NOMO-1 (cell line): ENCODE measurements around the gene STK40.

Source experiments
- DNase-seq, 2 experiments: peaks; one replicate each; lab custom pipeline; 2025; ENCODE audit not compliant: unreplicated experiment in 2 of 2; lab: John Stamatoyannopoulos, UW

STK40 gene

DNA sequence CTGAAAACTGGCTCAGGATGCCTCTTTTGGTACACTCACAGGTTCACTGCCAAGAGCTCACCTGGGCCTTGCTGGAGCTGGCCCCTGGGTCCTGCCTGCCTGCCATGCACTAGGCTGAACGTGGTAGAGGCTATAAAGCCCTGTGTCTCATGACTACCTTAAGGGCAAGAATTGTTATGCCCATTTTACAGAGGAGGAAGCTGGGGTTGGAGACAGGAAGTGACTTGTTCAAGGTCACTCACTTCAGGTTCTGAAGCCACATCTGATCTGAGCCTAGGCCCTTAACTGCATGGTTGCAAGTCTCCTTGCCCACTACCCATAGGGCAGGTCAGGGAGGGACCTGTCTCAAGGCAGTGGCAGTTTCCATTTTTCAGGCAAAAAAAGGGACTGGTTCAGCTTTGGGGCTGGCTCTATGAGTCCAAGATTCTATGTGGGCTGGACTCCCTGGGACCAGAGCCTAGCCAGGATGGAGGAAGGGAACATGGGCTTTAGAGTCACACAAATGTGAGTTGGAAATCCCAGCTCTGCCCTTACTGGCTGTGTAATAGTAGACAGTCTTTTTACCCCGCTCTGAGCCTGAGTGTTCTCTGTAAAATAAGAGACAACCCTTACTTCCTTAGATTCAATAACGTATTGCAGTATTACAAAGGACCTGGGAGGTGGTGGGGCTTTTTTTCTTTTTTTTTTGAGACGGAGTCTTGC lies 7.8 kb downstream of the STK40 start:
- no peak for DNase-seq

DNA sequence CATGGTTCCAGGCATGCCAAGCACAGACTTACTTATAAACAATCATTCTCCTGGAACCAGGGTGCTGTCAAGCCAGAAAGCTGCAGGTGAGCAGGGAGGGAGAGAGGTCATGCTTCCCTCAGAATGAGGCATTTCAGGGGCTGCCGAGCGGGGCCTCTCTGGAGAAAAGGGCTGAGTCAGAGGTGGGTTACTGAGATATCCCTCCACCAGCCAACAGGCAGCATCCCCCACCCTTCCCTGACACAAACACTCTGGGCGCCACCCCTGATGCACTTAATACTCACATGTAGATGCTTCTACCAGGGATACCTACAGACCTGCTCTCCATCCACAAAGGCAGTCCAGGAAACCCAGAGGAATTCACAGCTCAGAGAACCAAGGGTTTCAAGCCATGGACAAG lies 13.1 kb downstream of the STK40 start:
- DNase-seq, result no peak

DNA sequence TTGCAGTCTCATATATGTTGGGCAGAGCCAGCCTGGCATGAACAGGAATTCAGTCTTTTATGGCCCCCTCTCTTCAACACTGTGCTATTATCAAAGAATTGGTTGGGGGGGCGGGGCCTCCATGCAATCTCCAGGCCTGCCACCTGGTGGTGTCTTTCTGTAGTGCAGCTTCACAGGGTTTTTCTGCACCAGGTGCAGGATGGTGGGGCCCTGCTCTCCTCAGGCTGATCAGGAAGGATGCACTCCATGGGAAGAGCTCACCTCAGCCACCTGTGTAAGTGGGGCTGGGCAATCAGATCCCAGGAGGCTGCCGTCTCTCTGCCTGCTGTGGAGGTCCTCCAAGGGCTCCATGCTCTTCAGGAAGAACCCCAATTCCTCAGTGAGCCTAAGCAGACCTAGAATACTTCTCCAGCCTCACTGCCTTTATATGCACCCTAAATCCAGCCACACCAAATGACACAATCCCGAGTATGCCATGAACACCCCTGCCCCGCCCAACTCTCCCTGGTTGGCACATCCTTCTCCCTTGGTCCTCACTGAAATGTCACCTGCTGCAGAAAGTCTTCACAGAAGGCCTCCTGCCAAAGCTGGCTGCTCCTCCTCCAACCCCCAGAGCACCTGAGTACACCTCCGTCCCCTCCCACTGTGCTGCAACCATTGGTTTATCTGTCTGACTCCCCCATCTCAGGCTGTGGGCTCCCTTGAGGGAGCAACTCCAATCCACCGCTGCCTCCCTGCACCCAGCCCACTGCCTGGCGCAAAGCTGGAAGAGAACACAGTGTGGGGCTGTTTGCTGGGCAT lies 16.5 kb downstream of the STK40 start:
- DNase-seq, result peak; percentile 50 to 55

DNA sequence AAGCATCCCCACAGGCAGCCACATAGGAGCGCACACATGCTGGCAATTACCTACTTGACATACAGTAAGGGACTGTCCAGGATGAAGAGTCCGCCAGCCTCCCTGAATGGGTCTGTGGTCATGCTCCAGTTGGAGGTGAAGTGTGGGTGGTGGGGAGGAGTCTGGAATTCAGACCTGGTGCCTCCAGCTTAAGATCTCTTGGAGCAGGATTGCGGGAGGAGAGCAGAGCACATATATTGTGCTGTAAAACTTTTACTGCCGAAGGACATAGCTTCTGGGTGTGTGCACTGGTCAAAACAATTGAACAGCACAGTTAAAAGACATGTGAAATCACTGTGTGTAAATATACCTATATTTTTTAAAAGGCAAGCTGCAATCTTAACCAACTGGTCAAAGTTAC lies 17.9 kb downstream of the STK40 start:
- DNase-seq, result no peak

DNA sequence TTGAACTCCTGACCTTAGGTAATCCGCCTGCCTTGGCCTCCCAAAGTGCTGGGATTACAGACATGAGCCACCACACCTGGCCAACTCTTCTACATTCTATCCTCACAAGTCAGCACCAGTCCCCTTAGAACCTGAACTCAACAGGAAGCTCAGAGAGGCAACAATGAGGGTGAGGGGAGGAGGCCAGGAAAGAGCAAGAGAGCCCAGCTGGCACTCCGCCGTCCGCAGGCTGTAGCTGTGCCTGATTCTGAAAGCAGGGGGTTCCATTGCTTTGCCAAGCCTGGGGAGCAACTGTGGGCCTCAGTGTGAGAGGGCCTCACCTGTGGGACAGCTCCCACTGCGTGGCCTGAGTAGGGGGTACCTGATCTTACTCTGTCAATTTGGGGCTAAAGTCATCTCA lies 18.7 kb downstream of the STK40 start:
- DNase-seq, result no peak

DNA sequence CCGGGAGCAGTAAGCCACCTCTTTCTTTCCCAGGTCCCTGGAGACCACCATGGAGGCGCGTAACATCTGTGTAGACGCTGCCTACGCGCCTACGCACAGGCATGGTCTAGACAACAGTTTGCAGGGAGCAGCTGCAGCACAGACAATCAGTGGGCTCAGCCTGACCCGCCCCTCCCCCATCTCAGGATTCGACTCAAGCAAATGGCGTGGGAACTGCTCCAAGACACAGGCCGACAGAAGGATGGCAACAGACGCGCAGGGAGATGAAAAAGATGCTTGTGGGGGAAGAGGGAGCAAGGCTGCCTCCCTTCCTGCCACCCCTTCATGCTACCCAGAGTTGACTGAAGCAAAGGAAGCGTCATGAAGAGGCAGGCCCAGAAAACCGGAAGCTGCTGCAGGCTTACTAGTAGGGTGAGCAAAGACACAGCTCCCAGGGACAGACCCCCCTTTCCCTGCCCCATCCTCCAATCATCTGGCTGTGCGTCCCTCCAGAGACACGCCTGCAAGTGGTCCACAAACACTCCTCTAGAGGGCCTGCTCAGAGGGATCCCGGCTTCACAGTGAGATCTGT lies 19.5 kb downstream of the STK40 start:
- no peak for DNase-seq

DNA sequence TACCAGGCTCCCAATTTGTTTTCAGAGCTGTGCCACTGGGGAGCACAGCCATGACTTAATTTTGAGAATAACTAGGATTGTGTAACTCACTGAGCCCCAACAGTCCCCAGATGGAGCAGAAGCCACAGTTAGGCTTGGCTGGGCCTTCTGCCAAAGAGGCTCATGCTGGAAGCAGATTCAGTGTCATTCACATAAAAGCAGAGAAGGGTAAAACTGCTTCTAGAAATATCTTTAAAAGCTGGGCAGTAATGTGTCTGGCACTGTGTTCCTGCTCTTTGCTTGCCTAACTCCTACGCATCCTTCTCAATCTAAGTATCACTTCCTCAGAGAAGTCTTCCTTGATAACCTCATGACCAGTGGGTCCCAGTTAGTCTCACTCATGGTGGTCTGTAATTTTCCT lies 20.3 kb downstream of the STK40 start:
- DNase-seq, result peak in 1 of 2 experiments; percentile 12

DNA sequence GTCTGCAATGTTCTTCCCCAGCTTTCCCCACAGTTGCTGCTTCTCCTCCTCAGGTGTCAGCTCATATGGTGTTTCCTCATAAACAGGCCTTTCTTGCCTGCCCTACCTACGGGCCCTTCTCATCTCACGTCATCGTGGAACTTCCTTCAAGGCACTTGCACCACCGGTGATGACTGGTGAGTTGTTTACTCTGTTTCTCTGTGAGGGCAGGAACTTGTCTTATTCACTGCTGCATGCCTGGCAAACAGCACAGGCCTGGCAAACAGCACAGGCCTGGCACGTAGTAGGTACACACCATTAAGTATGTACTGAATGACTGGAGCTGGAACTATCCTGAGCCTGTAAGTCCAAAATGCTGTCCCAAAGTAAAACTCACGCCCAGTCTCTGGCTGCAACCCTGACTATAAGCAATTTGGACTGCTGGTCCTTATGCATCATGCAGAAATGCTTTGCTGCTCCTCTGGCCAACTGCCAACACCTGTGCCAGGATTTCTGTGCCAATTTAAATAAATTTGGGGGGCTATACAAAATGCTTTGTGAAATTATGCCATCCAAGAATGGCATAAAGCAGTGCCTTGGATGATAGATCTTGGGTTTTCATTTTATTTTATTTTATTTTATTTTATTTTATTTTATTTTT lies 25.7 kb downstream of the STK40 start:
- DNase-seq, result no peak

DNA sequence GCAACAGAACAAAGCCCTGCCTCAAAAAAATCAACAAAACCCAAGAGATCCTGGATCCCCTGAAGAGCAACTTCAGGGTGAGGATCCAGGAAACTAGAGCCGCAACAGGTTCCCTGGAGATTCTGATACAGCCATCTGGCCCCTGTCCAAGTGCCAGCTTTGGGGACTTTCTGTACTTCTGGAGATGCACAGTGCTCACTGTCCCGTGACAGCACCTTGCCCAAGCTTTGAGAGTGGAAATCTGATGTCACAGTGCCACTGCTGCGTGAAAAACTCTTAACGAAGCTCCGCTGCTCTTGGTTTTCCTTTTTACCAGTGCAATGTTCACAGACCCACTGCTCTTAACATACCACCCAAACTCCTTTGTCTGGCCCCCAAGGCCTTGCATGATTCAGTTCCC lies 26.3 kb downstream of the STK40 start:
- DNase-seq, result no peak

DNA sequence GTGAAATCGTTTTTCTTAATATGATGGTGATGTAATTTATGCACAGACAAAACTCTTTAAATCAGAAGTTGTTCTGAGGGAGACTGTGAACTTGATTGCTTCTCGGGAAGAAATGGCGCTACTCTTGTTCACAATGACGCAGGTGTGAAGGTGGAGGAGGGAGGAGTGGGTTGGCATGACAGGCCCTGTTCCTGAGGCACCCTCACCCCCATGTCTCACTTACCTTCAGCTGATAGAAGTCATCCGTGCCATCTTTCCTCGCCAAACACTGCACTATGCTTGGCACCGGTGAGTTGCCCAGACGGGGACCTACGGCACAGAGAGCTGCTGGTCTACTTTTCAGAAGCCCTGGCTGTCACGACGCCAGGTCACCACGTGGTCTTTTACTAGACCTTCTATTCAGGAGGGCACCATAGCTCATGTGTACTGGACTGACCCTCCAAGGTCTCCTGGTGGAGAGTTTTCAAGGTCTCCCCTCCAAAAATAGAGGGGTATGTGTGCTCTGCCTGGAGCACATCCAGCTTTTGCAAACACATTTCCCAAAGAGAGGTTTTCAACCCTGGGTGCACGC lies 27.1 kb downstream of the STK40 start:
- no peak for DNase-seq

DNA sequence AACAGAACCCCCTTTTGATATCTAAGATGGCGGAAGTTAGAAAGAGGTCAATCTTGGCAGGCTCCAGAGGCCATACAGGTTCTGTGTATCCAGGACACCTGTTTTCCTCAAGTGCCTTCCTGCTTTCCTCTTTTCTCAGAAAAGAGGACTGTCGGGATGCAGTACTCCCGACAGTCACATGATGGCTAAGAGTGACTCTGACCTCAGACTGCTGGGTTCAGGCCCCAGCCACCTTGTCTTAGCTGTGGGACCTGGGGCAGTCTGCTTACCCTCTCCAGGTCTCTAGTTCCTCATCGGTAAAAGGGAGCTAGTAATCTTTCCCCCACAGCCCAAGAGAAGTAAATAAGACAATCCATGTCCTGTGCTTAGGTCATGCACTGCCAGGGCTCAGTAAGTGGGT lies 29.9 kb downstream of the STK40 start:
- DNase-seq, result no peak

DNA sequence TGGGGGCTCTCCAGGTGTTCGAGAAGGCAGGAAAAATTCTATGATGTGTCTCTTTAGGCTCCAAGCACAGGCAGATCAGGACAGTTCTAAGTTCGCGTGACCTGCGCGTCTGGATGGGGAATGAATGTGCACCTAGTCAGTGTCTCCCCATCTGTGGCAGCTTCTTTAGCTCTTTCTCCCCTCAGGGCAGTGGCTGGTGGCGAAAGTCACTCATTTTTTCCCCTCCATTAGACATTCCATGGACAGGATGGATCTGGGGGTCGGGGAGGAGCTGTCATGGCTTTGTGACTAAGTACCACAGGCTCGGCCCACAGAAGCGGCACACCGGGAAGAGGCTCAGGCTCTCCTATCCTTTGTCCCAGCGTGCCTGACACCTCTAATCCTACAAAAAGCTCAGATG lies 31.2 kb downstream of the STK40 start:
- DNase-seq, result no peak

DNA sequence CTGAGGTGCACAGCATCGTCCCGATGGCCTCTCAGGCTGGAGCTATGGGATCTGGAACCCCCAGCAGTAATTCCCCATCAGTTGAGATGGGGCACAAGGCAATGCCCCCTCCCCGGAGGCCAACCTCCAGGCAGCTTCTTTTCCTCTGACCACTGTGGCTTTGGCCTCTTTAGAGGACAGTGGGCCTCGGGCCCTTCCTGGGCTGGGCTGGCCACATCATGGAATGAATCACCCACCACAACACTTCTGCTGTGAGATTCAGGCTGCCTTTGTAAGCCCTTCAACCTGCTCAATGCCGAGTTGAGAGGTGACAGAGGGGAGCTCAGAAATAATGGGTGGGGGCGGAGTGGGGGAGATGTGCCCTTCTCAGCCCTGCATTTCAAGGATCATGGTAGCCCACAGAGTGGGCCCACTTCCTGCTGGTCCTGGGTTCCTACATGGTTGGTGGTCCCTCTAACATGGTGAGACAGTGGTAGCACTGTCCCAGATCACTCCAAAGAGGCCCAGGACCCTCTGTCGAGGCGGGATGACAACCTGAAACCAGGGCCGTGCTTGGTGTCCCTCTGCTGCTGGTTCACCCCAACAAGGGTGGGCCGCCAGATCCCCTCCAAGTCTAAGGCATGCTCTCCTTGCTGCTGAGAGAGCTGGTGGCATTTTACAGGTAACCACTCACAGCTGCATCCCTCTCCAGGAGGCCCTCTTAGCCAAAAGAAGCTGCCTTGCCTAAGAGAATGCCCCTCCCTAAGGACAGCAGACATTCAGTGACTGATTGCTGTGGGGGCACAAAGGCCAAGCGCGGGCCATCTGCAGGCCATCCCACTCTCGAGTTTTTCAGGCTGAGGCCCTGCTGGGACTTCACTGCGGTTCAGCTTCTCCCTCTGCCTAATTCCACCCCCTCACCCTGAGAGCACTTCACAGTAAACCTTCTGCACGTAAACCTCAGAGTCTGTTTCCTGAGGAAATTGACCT lies 32.5 kb downstream of the STK40 start:
- no peak for DNase-seq

DNA sequence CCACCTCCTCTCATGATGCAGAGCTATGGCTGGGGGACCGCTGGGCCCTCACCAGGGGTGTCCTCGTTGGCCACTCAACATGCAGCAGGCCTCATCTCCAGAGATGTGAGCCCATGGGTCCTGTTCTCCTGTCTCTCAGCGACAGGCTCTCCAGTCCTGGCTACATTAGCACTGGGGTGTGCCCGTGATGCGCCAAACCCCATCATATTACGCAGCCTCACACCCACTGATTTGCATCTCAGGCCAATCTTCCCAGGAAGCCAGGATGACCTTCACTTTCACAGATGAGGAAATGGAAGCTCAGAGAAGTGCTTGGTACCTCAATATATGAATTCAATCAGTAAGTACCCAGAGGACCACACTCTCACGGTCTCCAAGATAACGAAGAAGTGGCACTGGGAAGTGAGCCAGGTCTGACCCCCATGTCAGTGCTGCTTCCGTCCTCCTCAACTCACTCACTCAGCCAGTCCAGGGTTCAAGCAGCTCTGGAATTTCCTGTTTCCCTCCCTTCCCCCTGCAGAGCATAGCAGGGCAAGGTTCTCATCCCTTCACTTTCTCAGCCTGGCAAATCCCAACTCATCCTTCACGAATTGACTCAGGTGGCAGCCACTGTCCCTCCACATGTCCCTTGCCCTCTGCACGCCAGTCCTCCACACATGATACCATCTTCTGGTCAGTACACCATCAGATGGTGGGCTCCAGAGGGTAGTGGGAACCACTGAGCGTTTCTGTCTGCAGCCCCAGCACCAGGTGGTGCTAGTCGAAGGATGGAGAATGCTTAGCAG lies 33.4 kb downstream of the STK40 start:
- no peak for DNase-seq

DNA sequence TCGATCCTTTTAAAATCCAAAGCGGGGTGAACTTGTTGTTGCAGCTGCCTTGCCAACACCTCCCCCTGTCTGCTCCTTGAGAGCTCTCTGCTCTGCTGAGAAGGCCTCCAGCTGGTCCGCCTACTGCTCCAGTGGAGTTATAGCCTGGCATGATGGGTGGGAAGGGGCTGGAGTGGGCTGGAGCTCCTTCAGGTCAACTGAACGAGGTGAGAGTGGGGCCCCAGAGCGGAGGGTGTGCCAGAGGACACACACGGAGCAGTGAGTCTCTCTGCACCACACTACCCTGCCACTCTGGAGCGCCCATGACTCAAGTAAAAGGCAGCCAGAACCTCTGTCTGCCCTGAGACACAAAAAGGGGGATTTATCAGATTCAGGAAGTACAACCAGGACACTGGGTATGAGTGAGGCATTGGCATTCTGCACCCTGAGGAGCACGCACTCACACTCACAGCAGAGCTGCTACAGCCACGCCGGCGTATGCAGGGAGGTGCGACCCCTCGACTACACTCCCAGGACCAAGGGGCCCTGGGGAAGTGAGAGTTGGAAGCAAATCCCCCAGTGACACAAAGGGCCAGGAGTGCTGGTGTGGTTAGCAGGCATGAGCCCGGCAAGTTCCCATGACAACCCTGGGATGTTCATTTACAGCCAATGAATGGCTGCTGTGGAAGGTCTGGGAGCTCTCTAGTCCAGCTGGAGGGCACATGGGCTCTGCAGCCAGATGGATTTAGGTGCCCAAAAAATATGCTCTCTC lies 34.3 kb downstream of the STK40 start:
- no peak for DNase-seq

DNA sequence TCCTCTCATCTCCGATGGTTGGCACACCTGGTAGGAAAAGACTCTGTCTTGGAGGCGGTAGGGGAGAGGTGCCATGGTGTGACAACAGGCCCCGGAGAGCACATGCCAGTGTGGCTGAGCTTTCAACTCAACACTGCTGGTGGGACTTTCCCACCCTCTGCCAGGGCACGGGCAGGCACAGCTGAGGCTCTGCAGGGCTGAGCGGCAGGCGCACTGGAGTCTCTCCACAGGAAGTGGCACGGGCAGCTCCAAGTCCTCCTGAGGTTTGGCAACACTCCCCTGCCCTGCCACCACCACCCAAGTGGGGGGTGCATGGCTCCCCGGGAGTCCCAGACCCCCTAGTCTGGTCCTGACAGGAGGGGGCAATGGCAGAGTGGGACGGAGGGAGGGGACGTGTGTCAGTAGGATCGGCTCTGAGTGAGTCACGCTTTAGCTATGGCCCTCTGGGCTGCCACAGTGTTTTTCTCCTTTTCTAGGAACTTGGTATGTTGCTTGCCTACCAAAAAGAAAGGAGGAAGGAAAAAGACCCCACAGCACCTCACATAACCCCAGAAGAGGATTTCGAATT lies 35.0 kb downstream of the STK40 start:
- no peak for DNase-seq

DNA sequence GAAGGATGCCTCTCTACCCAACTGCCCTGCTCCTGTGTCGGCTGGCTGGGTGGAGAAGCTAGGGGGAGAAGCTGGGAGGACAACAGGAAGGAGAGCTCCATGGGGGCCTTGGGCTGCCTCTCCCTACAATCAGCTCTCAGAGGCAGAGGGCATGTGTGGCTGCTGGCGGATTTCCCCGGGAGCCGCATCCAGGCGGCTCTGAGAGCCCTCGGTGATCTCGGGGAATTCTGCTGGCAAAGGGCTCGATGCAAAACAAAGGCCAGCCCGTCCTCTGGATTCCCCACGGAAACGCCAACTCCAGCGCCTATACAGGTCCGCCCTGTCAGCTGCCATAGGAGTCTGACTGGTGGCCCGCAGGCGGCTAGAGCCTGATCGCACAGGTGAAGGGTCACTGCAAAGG lies 35.9 kb downstream of the STK40 start:
- DNase-seq, result no peak

DNA sequence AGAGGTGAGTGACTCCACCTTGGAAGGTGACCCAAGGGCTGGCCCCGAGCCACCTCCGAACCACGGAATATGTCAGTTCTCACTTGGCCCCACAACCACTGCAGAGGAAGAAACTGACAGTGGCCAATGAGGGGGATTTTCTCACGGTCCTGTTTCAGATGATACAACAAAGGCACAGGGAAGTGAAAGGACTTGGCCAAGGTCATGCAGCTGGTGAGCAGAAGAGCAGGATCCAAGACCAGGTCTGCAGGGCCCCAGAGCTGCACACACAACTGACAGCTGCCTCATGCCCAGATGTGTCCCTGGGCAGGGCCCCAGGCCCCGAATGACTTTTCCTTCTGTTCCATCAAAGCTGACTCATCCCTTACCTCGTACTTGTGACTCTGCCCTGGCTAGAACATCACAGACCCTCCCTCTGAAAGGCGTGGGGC lies 36.5 kb downstream of the STK40 start:
- no peak for DNase-seq
